Activated CD8-positive, alpha-beta T cell treated with anti-CD3 and anti-CD28 coated beads for 36 hours (primary cell): ENCODE data around the gene MTTP. TPM values are rescaled to one million over a fixed set of nuclear protein-coding genes. Genes with fewer than 3 reads are reported as not detected.

Source experiments
- ATAC-seq: fragments of 200-7000 bp; cut with Tn5 transposase; one replicate; pipeline ENCODE4 v1.10.0; 2021; ENCODE audit warnings: mild to moderate bottlenecking, moderate library complexity
- CTCF ChIA-PET: fragments of 350-600 bp; sonication (Branson Sonifier 250); formaldehyde crosslinking; loops from one replicate; lab custom pipeline; 2021; ENCODE audit warnings: antibody characterized with exemption; lab: Charles Lee
- POLR2A ChIA-PET: fragments of 350-600 bp; sonication (Branson Sonifier 250); formaldehyde crosslinking; loops from one replicate; lab custom pipeline; 2021; ENCODE audit warnings: antibody characterized with exemption; lab: Charles Lee
- DNase-seq: peaks from one replicate; pipeline ENCODE4 v3.0.0-alpha.2; 2020
- H3K27ac Mint-ChIP-seq: one replicate; pipeline ENCODE4 v1.8.0; 2021; ENCODE audit warnings: mild to moderate bottlenecking, mixed read lengths
- H3K27me3 Mint-ChIP-seq: one replicate; pipeline ENCODE4 v1.8.0; 2021; ENCODE audit warnings: mixed read lengths
- H3K36me3 Mint-ChIP-seq: one replicate; pipeline ENCODE4 v1.8.0; 2021; ENCODE audit warnings: low read depth, mixed read lengths
- H3K4me1 Mint-ChIP-seq: one replicate; pipeline ENCODE4 v1.8.0; 2021; ENCODE audit warnings: low read depth, mixed read lengths
- H3K4me3 Mint-ChIP-seq: one replicate; pipeline ENCODE4 v1.8.0; 2021; ENCODE audit warnings: mild to moderate bottlenecking, moderate library complexity, mixed read lengths
- H3K9me3 Mint-ChIP-seq: one replicate; pipeline ENCODE4 v1.8.0; 2021; ENCODE audit warnings: mixed read lengths
- intact Hi-C: fragments of 100-400 bp; cut with micrococcal nuclease; formaldehyde crosslinking; loops from one replicate; pipeline ENCODE4 v1.10.0; 2022
- total RNA-seq, 2 experiments: library from RNA; stranded (reverse); gene quantifications; one replicate each; pipeline ENCODE4 v1.2.3, GENCODE V29; 2021
- TF ChIP-seq, protein P1 (sequence below): fragments of 200-600 bp; IDR thresholded peaks from one replicate; pipeline ENCODE4 v1.8.0; 2022; ENCODE audit warnings: antibody characterized with exemption, mild to moderate bottlenecking

The MTTP gene
- total RNA-seq, 2 experiments from 2014 or later, result 0.45 to 0.59 TPM

- Mint-ChIP-seq H3K9me3 (no peaks in the 10 kb centered on the region), H3K27ac (no peak overlapping the region), H3K4me3 (no peak overlapping the region), H3K4me1 (no peaks in the 10 kb centered on the region), H3K36me3 (no peaks in the 10 kb centered on the region), H3K27me3 (peaks cover 27% of the 10 kb centered on the region)
- ATAC-seq (no peak), DNase-seq (no peak)
- intact Hi-C loops, result no loop called here
- TF ChIP-seq, protein P1, sequence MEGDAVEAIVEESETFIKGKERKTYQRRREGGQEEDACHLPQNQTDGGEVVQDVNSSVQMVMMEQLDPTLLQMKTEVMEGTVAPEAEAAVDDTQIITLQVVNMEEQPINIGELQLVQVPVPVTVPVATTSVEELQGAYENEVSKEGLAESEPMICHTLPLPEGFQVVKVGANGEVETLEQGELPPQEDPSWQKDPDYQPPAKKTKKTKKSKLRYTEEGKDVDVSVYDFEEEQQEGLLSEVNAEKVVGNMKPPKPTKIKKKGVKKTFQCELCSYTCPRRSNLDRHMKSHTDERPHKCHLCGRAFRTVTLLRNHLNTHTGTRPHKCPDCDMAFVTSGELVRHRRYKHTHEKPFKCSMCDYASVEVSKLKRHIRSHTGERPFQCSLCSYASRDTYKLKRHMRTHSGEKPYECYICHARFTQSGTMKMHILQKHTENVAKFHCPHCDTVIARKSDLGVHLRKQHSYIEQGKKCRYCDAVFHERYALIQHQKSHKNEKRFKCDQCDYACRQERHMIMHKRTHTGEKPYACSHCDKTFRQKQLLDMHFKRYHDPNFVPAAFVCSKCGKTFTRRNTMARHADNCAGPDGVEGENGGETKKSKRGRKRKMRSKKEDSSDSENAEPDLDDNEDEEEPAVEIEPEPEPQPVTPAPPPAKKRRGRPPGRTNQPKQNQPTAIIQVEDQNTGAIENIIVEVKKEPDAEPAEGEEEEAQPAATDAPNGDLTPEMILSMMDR, result no peak
- ChIA-PET POLR2A (no interaction called here), CTCF (interaction anchor here (1.1 kb wide), 1 partner anchor 12 kb away, joined by 3 read pairs; no protein-coding TSS in a partner anchor)
Measured at GRCh38 chr4:99573735-99574368, 772 bp upstream of the MTTP start.

DNA sequence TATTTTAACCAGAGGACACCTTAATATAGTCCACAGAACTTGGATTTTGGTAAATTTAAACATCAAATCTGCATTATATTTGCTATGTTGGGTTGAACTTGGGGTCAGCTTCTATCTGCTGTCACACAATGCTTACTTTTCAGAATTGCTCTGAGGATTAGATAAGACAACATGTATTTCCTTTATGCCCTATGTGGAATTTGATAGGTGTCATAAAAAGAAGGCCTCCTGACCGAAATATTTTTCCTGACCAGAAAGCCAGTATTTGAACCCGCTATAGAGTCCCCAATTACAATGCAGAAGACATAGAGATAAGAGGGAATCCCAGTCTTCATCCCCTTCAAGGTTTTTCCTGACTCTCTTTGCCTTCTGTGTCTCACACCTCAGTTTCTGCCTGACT lies 4.1 kb downstream of the MTTP start:
- ChIA-PET POLR2A (no interaction called here), CTCF (no interaction called here)
- H3K27me3 Mint-ChIP-seq, result peaks cover 33% of the 10 kb centered on the region

DNA sequence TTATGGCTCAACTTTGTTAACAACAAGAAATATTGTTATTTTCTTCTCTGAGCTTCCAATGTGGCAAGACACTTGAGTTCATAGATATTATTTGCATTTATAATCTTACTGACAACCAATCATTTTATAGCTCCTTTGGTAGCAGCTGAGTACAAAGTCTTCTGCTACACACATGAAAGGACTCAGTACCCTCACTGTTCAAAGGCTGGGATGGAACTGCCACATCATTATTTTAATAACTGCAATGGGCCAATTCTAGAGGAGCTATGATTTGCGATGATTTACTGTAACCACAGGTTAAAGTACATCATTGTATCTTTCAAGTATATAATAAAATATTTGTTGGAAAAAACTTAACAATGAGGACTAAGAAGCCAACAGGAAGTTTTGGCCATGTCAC lies 10.9 kb downstream of the MTTP start:
- no peaks in the 10 kb centered on the region for H3K9me3 Mint-ChIP-seq
- intact Hi-C loops, result no loop called here
- H3K4me1 Mint-ChIP-seq, result no peaks in the 10 kb centered on the region
- no peak overlapping the region for H3K27ac Mint-ChIP-seq
- H3K27me3 Mint-ChIP-seq, result peaks cover 20% of the 10 kb centered on the region
- no peak for ATAC-seq
- CTCF ChIA-PET, result interaction anchor here (1.2 kb wide), 1 partner anchor 12 kb away, joined by 3 read pairs; no protein-coding TSS in a partner anchor
- TF ChIP-seq, protein P1, result no peak
- POLR2A ChIA-PET, result no interaction called here
- no peak overlapping the region for H3K4me3 Mint-ChIP-seq
- H3K36me3 Mint-ChIP-seq, result no peaks in the 10 kb centered on the region
- no peak for DNase-seq

More for the DNA sequence above, 4.1 kb downstream of the MTTP start:
- Mint-ChIP-seq H3K36me3 (no peaks in the 10 kb centered on the region), H3K4me1 (no peaks in the 10 kb centered on the region), H3K4me3 (no peak overlapping the region), H3K27ac (no peak overlapping the region), H3K9me3 (no peaks in the 10 kb centered on the region)
- TF ChIP-seq, protein P1, result no peak
- intact Hi-C loops, result no loop called here
- no peak for DNase-seq
- no peak for ATAC-seq

DNA sequence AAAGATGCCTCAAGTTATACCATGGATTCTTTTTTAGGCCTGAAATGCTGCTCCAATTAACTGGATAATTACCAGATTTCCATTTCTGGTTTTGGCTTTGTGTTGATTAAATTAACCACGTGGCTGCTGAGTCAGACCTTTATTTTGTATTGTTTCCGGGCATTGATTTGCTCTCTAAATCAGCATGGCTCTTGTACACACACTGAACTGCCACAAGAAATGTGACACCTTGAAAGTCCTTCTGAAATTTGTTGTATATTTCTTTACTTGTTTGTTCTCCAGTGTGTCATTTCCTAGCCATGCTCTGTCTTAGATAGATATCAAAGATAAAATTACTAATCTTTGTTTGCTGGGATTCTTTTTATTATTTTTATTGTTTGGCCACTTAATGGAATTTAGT lies 11.7 kb downstream of the MTTP start:
- no peaks in the 10 kb centered on the region for H3K4me1 Mint-ChIP-seq
- POLR2A ChIA-PET, result no interaction called here
- H3K27ac Mint-ChIP-seq, result no peak overlapping the region

GRCh38 chr4:99586797-99587196 lies 12.2 kb downstream of the MTTP start:
- DNase-seq (no peak), ATAC-seq (no peak)
- POLR2A ChIA-PET, result no interaction called here
- H3K27me3 Mint-ChIP-seq, result peaks cover 10% of the 10 kb centered on the region
- CTCF ChIA-PET, result no interaction called here
- H3K4me1 Mint-ChIP-seq, result no peaks in the 10 kb centered on the region
- TF ChIP-seq, protein P1, result no peak
- intact Hi-C loops, result no loop called here
- no peak overlapping the region for H3K4me3 Mint-ChIP-seq
- H3K9me3 Mint-ChIP-seq, result no peaks in the 10 kb centered on the region
- H3K27ac Mint-ChIP-seq, result no peak overlapping the region
- no peaks in the 10 kb centered on the region for H3K36me3 Mint-ChIP-seq

More for the DNA sequence above, 11.7 kb downstream of the MTTP start:
- Mint-ChIP-seq H3K27me3 (peaks cover 15% of the 10 kb centered on the region), H3K36me3 (no peaks in the 10 kb centered on the region), H3K9me3 (no peaks in the 10 kb centered on the region), H3K4me3 (no peak overlapping the region)
- TF ChIP-seq, protein P1, result no peak
- no peak for DNase-seq
- no peak for ATAC-seq
- CTCF ChIA-PET, result no interaction called here
- intact Hi-C loops, result no loop called here
